HG03135 (cell line): ENCODE results near the gene GOLGA6L10.
"Not testable (repeated sequence)": the region's sequence is repeated elsewhere in the genome, so short reads cannot be mapped to it uniquely, and the experiment has no call there.

Source experiments
- ATAC-seq: cut with Tn5 transposase; IDR thresholded peaks from one replicate; pipeline ENCODE4 v1.9.1; 2021; ENCODE audit warnings: mild to moderate bottlenecking, moderate library complexity; ENCODE audit not compliant: unreplicated experiment

GOLGA6L10 gene

GRCh38 chr15:82349375-82349774, at the start of gene GOLGA6L10:
GOLGA6L10 (minus strand) TSS chr15:82349475; CDS start chr15:82349375, 100 bp downstream.
- ATAC-seq, result not testable (repeated sequence)

- ATAC-seq, result no peak
Measured at GRCh38 chr15:82398785-82399184, 49.5 kb upstream of the GOLGA6L10 start.

GRCh38 chr15:82397817-82398216, 48.5 kb upstream of the GOLGA6L10 start:
- ATAC-seq, result no peak

GRCh38 chr15:82395788-82396187, 46.5 kb upstream of the GOLGA6L10 start:
- ATAC-seq, result not testable (repeated sequence)

GRCh38 chr15:82393671-82394070, 44.4 kb upstream of the GOLGA6L10 start:
- ATAC-seq, result no peak

GRCh38 chr15:82392077-82392476, 42.8 kb upstream of the GOLGA6L10 start:
- not testable (repeated sequence) for ATAC-seq

GRCh38 chr15:82390152-82390551, 40.9 kb upstream of the GOLGA6L10 start:
- ATAC-seq, result not testable (repeated sequence)

GRCh38 chr15:82387209-82387608, 37.9 kb upstream of the GOLGA6L10 start:
- not testable (repeated sequence) for ATAC-seq

GRCh38 chr15:82381330-82381955, 32.2 kb upstream of the GOLGA6L10 start:
- not testable (repeated sequence) for ATAC-seq

- ATAC-seq, result not testable (repeated sequence)
Measured at GRCh38 chr15:82379552-82379951, 30.3 kb upstream of the GOLGA6L10 start.

GRCh38 chr15:82373661-82374060, 24.4 kb upstream of the GOLGA6L10 start:
- ATAC-seq, result not testable (repeated sequence)

GRCh38 chr15:82371656-82372055, 22.4 kb upstream of the GOLGA6L10 start:
- no peak for ATAC-seq

GRCh38 chr15:82367790-82368189, 18.5 kb upstream of the GOLGA6L10 start:
- ATAC-seq, result not testable (repeated sequence)

GRCh38 chr15:82365692-82366323, 16.5 kb upstream of the GOLGA6L10 start:
- peak; percentile 91 for ATAC-seq

- ATAC-seq, result not testable (repeated sequence)
Measured at GRCh38 chr15:82364548-82364947, 15.3 kb upstream of the GOLGA6L10 start.

- not testable (repeated sequence) for ATAC-seq
Measured at GRCh38 chr15:82362790-82363189, 13.5 kb upstream of the GOLGA6L10 start.

- not testable (repeated sequence) for ATAC-seq
Measured at GRCh38 chr15:82360618-82361017, 11.3 kb upstream of the GOLGA6L10 start.

GRCh38 chr15:82355055-82355454, 5.8 kb upstream of the GOLGA6L10 start:
- ATAC-seq, result not testable (repeated sequence)

- ATAC-seq, result not testable (repeated sequence)
Measured at GRCh38 chr15:82354546-82354945, 5.3 kb upstream of the GOLGA6L10 start.

GRCh38 chr15:82347645-82348044, 1.6 kb downstream of the GOLGA6L10 start:
- ATAC-seq, result not testable (repeated sequence)

GRCh38 chr15:82345176-82345575, 4.1 kb downstream of the GOLGA6L10 start:
- not testable (repeated sequence) for ATAC-seq

GRCh38 chr15:82344421-82344820, 4.9 kb downstream of the GOLGA6L10 start:
- not testable (repeated sequence) for ATAC-seq
